ENCODE data around the gene TLNRD1. TPM values are rescaled to one million over a fixed set of nuclear protein-coding genes. Genes with fewer than 3 reads are reported as not detected.

TLNRD1 gene
- total RNA-seq, 5 donors from 2014 or later (not counting 1 experiment from before 2014, with no cell fraction given), result 10.9 to 36.2 (median 29.8) TPM

GRCh38 chr15:81043935-81044575 lies 43.3 kb downstream of the TLNRD1 start:
- no peaks in the 10 kb centered on the region for H3K27me3 Mint-ChIP-seq
- no peak overlapping the region for H3K4me3 Mint-ChIP-seq
- no peak overlapping the region for H3K27ac ChIP-seq (ENCODE audit: low read length)
- POLR2A ChIA-PET, result no interaction called here
- ATAC-seq (replicated peaks in 1 of 4) (no peak), DNase-seq (no peak)
- no peaks in the 10 kb centered on the region for H3K9me3 ChIP-seq
- H3K36me3 Mint-ChIP-seq, result peaks cover 5% of the 10 kb centered on the region
- H3K27me3 ChIP-seq (replicated peaks in 1 of 2; ENCODE audit: control insufficient read depth in 2 of 2, extremely low read depth in 1 of 2, insufficient read depth in 2 of 2, low read length in 1 of 2), result no peaks in the 10 kb centered on the region
- CTCF ChIA-PET, result no interaction called here
- H3K9me3 Mint-ChIP-seq, result peaks cover 6% of the 10 kb centered on the region in 3 donors
- H3K4me1 ChIP-seq (ENCODE audit: control insufficient read depth in 1 of 2, extremely low read depth in 1 of 2, insufficient read depth in 2 of 2, low read length in 2 of 2), result peaks cover under 1 to 4% of the 10 kb centered on the region in 2 experiments
- WGBS (ENCODE audit: insufficient coverage), result 100% methylated on average over 2 of the region's 6 CpGs
- no peak overlapping the region for H3K27ac Mint-ChIP-seq
- H3K36me3 ChIP-seq (ENCODE audit: control insufficient read depth in 2 of 2, extremely low read depth in 1 of 2, insufficient read depth in 1 of 2, low read length in 1 of 2), result no peaks in the 10 kb centered on the region
- peaks cover 6 to 7% (median 6%) of the 10 kb centered on the region in 3 donors for H3K4me1 Mint-ChIP-seq
- H3K4me3 ChIP-seq (ENCODE audit: control insufficient read depth in 1 of 2, extremely low read depth in 1 of 2, low read length in 1 of 2), result no peak overlapping the region

GRCh38 chr15:81046290-81046689 lies 45.6 kb downstream of the TLNRD1 start:
- ChIA-PET POLR2A (no interaction called here), CTCF (no interaction called here)
- no peak overlapping the region for H3K27ac Mint-ChIP-seq
- H3K36me3 Mint-ChIP-seq, result peaks cover 5% of the 10 kb centered on the region
- H3K27me3 Mint-ChIP-seq, result no peaks in the 10 kb centered on the region
- H3K4me3 Mint-ChIP-seq, result no peak overlapping the region
- no peak overlapping the region for H3K27ac ChIP-seq (ENCODE audit: low read length)
- no peaks in the 10 kb centered on the region for H3K27me3 ChIP-seq (replicated peaks in 1 of 2; ENCODE audit: control insufficient read depth in 2 of 2, extremely low read depth in 1 of 2, insufficient read depth in 2 of 2, low read length in 1 of 2)
- H3K4me1 Mint-ChIP-seq, result peaks cover 0 to 2% (median 0%) of the 10 kb centered on the region in 3 donors
- peaks cover 6% of the 10 kb centered on the region in 3 donors for H3K9me3 Mint-ChIP-seq
- DNase-seq (no peak), ATAC-seq (replicated peaks in 1 of 4) (no peak)
- 70% methylated on average over 2 of the region's 2 CpGs for WGBS (ENCODE audit: insufficient coverage)
- H3K36me3 ChIP-seq (ENCODE audit: control insufficient read depth in 2 of 2, extremely low read depth in 1 of 2, insufficient read depth in 1 of 2, low read length in 1 of 2), result no peaks in the 10 kb centered on the region
- no peaks in the 10 kb centered on the region for H3K4me1 ChIP-seq (ENCODE audit: control insufficient read depth in 1 of 2, extremely low read depth in 1 of 2, insufficient read depth in 2 of 2, low read length in 2 of 2)
- H3K4me3 ChIP-seq (ENCODE audit: control insufficient read depth in 1 of 2, extremely low read depth in 1 of 2, low read length in 1 of 2), result no peak overlapping the region
- H3K9me3 ChIP-seq, result no peaks in the 10 kb centered on the region

DNA sequence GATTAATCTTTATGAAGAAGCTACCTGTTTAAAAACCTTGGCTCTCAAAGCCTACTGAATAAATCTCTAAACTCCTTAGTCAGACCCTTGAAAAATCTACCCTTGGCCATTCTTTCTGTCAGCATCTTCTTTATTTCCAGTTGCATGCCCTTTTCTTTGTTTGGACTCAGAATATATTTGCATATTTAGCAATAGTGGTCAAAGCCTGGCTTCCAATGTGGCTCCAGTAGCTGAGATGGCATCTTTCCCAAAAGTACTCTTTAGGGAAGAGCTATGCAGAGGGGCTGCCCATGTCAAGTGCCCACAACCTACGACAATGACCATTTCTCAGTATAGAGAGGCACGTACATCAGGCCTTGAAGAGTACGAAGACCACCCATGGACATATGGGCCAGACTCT lies 47.2 kb downstream of the TLNRD1 start:
- Histone ChIP-seq H3K36me3 (ENCODE audit: control insufficient read depth in 2 of 2, extremely low read depth in 1 of 2, insufficient read depth in 1 of 2, low read length in 1 of 2) (no peaks in the 10 kb centered on the region), H3K27me3 (replicated peaks in 1 of 2; ENCODE audit: control insufficient read depth in 2 of 2, extremely low read depth in 1 of 2, insufficient read depth in 2 of 2, low read length in 1 of 2) (no peaks in the 10 kb centered on the region), H3K4me3 (ENCODE audit: control insufficient read depth in 1 of 2, extremely low read depth in 1 of 2, low read length in 1 of 2) (no peak overlapping the region), H3K27ac (ENCODE audit: low read length) (no peak overlapping the region), H3K9me3 (no peaks in the 10 kb centered on the region), H3K4me1 (ENCODE audit: control insufficient read depth in 1 of 2, extremely low read depth in 1 of 2, insufficient read depth in 2 of 2, low read length in 2 of 2) (no peaks in the 10 kb centered on the region)
- POLR2A ChIA-PET, result no interaction called here
- 95% methylated on average over 3 of the region's 3 CpGs for WGBS (ENCODE audit: insufficient coverage)
- CTCF ChIA-PET, result no interaction called here
- Mint-ChIP-seq H3K4me1 (peaks cover 0 to 2% (median 0%) of the 10 kb centered on the region in 3 donors), H3K4me3 (no peak overlapping the region), H3K9me3 (peaks cover 6% of the 10 kb centered on the region in 3 donors), H3K27ac (no peak overlapping the region), H3K27me3 (no peaks in the 10 kb centered on the region), H3K36me3 (peaks cover 5% of the 10 kb centered on the region)
- ATAC-seq (replicated peaks in 1 of 4), result no peak
- DNase-seq, result no peak

DNA sequence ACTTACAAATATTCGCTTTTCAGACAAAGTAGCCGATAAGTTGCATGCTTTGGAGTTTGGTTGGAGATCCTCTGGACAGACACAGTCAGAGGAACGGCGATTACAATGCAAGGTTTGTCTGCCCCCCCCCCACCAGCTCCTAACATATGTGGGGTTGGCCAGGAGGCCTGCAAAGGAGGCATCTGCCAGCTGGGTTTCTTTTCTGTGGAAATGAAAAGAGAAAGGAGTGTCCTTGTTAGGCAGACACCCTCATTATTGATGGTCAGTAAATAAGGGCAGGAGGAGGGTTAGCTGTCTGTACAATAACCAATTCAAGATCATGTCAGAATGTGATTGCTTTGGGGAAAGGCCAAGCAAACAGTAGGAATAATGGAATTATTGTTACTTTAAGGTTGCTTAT lies 49.1 kb downstream of the TLNRD1 start:
- H3K27me3 Mint-ChIP-seq, result no peaks in the 10 kb centered on the region
- Histone ChIP-seq H3K9me3 (no peaks in the 10 kb centered on the region), H3K27me3 (replicated peaks in 1 of 2; ENCODE audit: control insufficient read depth in 2 of 2, extremely low read depth in 1 of 2, insufficient read depth in 2 of 2, low read length in 1 of 2) (no peaks in the 10 kb centered on the region), H3K36me3 (ENCODE audit: control insufficient read depth in 2 of 2, extremely low read depth in 1 of 2, insufficient read depth in 1 of 2, low read length in 1 of 2) (no peaks in the 10 kb centered on the region), H3K4me1 (ENCODE audit: control insufficient read depth in 1 of 2, extremely low read depth in 1 of 2, insufficient read depth in 2 of 2, low read length in 2 of 2) (no peaks in the 10 kb centered on the region), H3K27ac (ENCODE audit: low read length) (no peak overlapping the region), H3K4me3 (ENCODE audit: control insufficient read depth in 1 of 2, extremely low read depth in 1 of 2, low read length in 1 of 2) (no peak overlapping the region)
- peaks cover 6% of the 10 kb centered on the region in 3 donors for H3K9me3 Mint-ChIP-seq
- ATAC-seq (replicated peaks in 1 of 4), result no peak
- 80% methylated on average over 2 of the region's 4 CpGs for WGBS (ENCODE audit: insufficient coverage)
- CTCF ChIA-PET, result interaction anchor here in 1 of 2 donors (0.6 kb wide), 1 partner anchor 75 kb away, joined by 3 read pairs; no protein-coding TSS in a partner anchor
- peaks cover 5% of the 10 kb centered on the region for H3K36me3 Mint-ChIP-seq
- POLR2A ChIA-PET, result no interaction called here
- no peak for DNase-seq
- peaks cover 0 to 4% (median 2%) of the 10 kb centered on the region in 3 donors for H3K4me1 Mint-ChIP-seq
- H3K27ac Mint-ChIP-seq, result no peak overlapping the region
- H3K4me3 Mint-ChIP-seq, result no peak overlapping the region

DNA sequence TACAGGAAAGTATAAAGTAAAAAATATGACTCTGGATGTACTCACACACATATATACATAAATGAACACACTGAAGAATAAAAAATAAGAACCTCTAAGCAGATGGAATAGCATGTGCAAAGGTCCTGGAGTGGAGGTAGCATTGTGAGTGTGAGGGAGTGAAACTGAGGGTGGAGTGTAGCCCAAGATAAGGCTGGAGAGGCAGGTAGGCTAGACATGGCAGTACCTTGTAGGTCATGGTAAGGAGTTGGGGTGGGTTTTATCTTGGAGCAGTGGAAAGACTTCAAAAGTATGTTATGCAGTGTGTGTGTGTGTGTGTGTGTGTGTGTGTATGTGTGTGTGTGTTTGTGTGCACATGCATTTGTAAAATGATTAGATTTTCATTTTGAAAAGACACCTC lies 49.5 kb downstream of the TLNRD1 start:
- no peak overlapping the region for H3K27ac ChIP-seq (ENCODE audit: low read length)
- ATAC-seq (replicated peaks in 1 of 4) (no peak), DNase-seq (no peak)
- no peaks in the 10 kb centered on the region for H3K9me3 ChIP-seq
- CTCF ChIA-PET, result interaction anchor here in 1 of 2 donors (0.6 kb wide), 1 partner anchor 75 kb away, joined by 3 read pairs; no protein-coding TSS in a partner anchor
- Mint-ChIP-seq H3K9me3 (peaks cover 6% of the 10 kb centered on the region in 3 donors), H3K27ac (no peak overlapping the region), H3K36me3 (peaks cover 5% of the 10 kb centered on the region), H3K27me3 (no peaks in the 10 kb centered on the region), H3K4me3 (no peak overlapping the region), H3K4me1 (peaks cover 0 to 4% (median 2%) of the 10 kb centered on the region in 3 donors)
- H3K4me1 ChIP-seq (ENCODE audit: control insufficient read depth in 1 of 2, extremely low read depth in 1 of 2, insufficient read depth in 2 of 2, low read length in 2 of 2), result no peaks in the 10 kb centered on the region
- POLR2A ChIA-PET, result no interaction called here
- H3K27me3 ChIP-seq (replicated peaks in 1 of 2; ENCODE audit: control insufficient read depth in 2 of 2, extremely low read depth in 1 of 2, insufficient read depth in 2 of 2, low read length in 1 of 2), result no peaks in the 10 kb centered on the region
- H3K4me3 ChIP-seq (ENCODE audit: control insufficient read depth in 1 of 2, extremely low read depth in 1 of 2, low read length in 1 of 2), result no peak overlapping the region
- no peaks in the 10 kb centered on the region for H3K36me3 ChIP-seq (ENCODE audit: control insufficient read depth in 2 of 2, extremely low read depth in 1 of 2, insufficient read depth in 1 of 2, low read length in 1 of 2)

DNA sequence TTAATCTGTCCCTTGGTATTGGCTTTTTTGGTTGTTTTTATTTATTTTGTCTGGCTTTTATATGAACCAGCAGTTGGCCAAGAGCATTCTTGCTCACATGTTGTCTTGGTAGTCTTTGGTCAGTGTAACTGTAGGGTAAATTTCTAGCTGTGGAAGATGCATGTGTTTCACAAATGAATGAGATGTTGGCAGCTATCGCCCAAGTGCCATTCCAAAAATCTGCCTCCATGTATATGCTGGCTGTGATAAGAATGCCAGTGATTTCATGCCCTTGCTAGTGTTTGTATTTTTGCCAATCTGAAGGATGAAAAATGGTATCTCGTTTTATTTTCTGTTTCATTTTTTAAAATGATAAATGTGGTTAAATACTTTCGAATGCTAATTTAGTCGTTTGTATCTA lies 50.1 kb downstream of the TLNRD1 start:
- POLR2A ChIA-PET, result no interaction called here
- H3K27ac Mint-ChIP-seq, result no peak overlapping the region
- CTCF ChIA-PET, result no interaction called here
- Histone ChIP-seq H3K27me3 (replicated peaks in 1 of 2; ENCODE audit: control insufficient read depth in 2 of 2, extremely low read depth in 1 of 2, insufficient read depth in 2 of 2, low read length in 1 of 2) (no peaks in the 10 kb centered on the region), H3K27ac (ENCODE audit: low read length) (no peak overlapping the region), H3K9me3 (no peaks in the 10 kb centered on the region), H3K4me1 (ENCODE audit: control insufficient read depth in 1 of 2, extremely low read depth in 1 of 2, insufficient read depth in 2 of 2, low read length in 2 of 2) (no peaks in the 10 kb centered on the region), H3K4me3 (ENCODE audit: control insufficient read depth in 1 of 2, extremely low read depth in 1 of 2, low read length in 1 of 2) (no peak overlapping the region), H3K36me3 (ENCODE audit: control insufficient read depth in 2 of 2, extremely low read depth in 1 of 2, insufficient read depth in 1 of 2, low read length in 1 of 2) (no peaks in the 10 kb centered on the region)
- DNase-seq, result no peak
- H3K27me3 Mint-ChIP-seq, result no peaks in the 10 kb centered on the region
- peaks cover 0 to 4% (median 2%) of the 10 kb centered on the region in 3 donors for H3K4me1 Mint-ChIP-seq
- no peak for ATAC-seq (replicated peaks in 1 of 4)
- no peak overlapping the region for H3K4me3 Mint-ChIP-seq
- 100% methylated on average over 1 of the region's 4 CpGs for WGBS (ENCODE audit: insufficient coverage)
- H3K36me3 Mint-ChIP-seq, result peaks cover 3% of the 10 kb centered on the region
- H3K9me3 Mint-ChIP-seq, result peaks cover 3 to 4% (median 4%) of the 10 kb centered on the region in 3 donors

- Mint-ChIP-seq H3K4me1 (peaks cover 0 to 4% (median 2%) of the 10 kb centered on the region in 3 donors), H3K27me3 (no peaks in the 10 kb centered on the region), H3K4me3 (no peak overlapping the region), H3K27ac (no peak overlapping the region), H3K9me3 (no peaks in the 10 kb centered on the region), H3K36me3 (no peaks in the 10 kb centered on the region)
- H3K4me3 ChIP-seq (ENCODE audit: control insufficient read depth in 1 of 2, extremely low read depth in 1 of 2, low read length in 1 of 2), result no peak overlapping the region
- POLR2A ChIA-PET, result no interaction called here
- H3K27me3 ChIP-seq (replicated peaks in 1 of 2; ENCODE audit: control insufficient read depth in 2 of 2, extremely low read depth in 1 of 2, insufficient read depth in 2 of 2, low read length in 1 of 2), result no peaks in the 10 kb centered on the region
- H3K36me3 ChIP-seq (ENCODE audit: control insufficient read depth in 2 of 2, extremely low read depth in 1 of 2, insufficient read depth in 1 of 2, low read length in 1 of 2), result no peaks in the 10 kb centered on the region
- CTCF ChIA-PET, result no interaction called here
- WGBS (ENCODE audit: insufficient coverage), result no CpG with 5 or more reads among the region's 2 CpGs
- H3K9me3 ChIP-seq, result no peaks in the 10 kb centered on the region
- no peaks in the 10 kb centered on the region for H3K4me1 ChIP-seq (ENCODE audit: control insufficient read depth in 1 of 2, extremely low read depth in 1 of 2, insufficient read depth in 2 of 2, low read length in 2 of 2)
- DNase-seq, result no peak
- H3K27ac ChIP-seq (ENCODE audit: low read length), result no peak overlapping the region
- ATAC-seq (replicated peaks in 1 of 4), result no peak
These were observed 51.3 kb downstream of the TLNRD1 start for GRCh38 chr15:81052046-81052445.

Data from T-cell (primary cell).